Measurements from ENCODE around the gene MAP3K5. TPM values are rescaled to one million over a fixed set of nuclear protein-coding genes. Genes with fewer than 3 reads are reported as not detected.

The MAP3K5 gene
- total and polyA plus RNA-seq, 2 of the 8 experiments (the other 6 are each of a cell fraction or from before 2014, with no cell fraction given), result 0.63 to 2.6 TPM

DNA sequence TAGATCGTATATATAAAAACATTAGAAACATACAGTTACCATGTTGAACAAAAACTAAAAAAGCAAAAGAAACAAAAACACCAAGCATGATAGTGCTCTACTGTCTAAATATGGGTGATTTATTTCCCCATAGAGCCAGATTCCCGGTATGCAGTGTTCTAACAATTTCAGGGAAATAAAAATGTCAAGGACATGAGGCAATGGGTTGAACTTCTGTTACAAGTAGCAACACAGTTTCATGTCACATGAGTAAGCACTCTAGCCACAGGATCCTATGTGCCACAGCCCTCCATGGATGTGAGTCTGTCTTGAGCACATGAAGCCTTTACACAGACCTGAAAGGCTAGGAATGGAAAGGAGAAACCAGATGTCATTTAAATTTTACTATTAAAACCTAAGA, 96.0 kb downstream of the MAP3K5 start:
- no peak overlapping the region for H2AFZ ChIP-seq (ENCODE audit: low read length)
- 91% methylated on average over 2 of the region's 2 CpGs; no CpG with 5 or more reads in 1 of the 2 experiments for WGBS, 2 experiments (ENCODE audit: extremely low coverage in 1 of 2, insufficient coverage in 1 of 2, insufficient read length in 1 of 2, insufficient replicate concordance in 2 of 2, low coverage in 1 of 2, low lambda C conversion rate in 2 of 2, missing lambda C conversion rate in 1 of 2)
- FAIRE-seq, result no peak

More for the DNA sequence above, 96.0 kb downstream of the MAP3K5 start:
- no peak for TF ChIP-seq RFX5 (IDR thresholded peaks at IDR 0.05; ENCODE audit: borderline replicate concordance, low read depth, low read length)
- no peak for TF ChIP-seq NRF1 (IDR thresholded peaks at IDR 0.05; ENCODE audit: low read depth, low read length)
- Histone ChIP-seq H3K36me3 (ENCODE audit: control insufficient read depth in 2 of 4, insufficient read depth in 4 of 4, low read length in 3 of 4) (no peaks in the 10 kb centered on the region), H3K23ac (ENCODE audit: insufficient read length) (no peak overlapping the region), H4K91ac (replicated peaks; ENCODE audit: insufficient read length, low read length) (no peak overlapping the region), H2BK5ac (ENCODE audit: low read depth, low read length) (no peak overlapping the region), H3K4me3 (ENCODE audit: extremely low read depth in 1 of 4, insufficient read depth in 2 of 4, low read depth in 3 of 4, low read length in 4 of 4) (no peak overlapping the region), H3K9ac (replicated peaks in 1 of 4; ENCODE audit: extremely low read depth in 1 of 4, low read depth in 3 of 4, low read length in 3 of 4) (no peak overlapping the region), H3K27ac (ENCODE audit: low read depth, low read length) (no peak overlapping the region), H2BK20ac (ENCODE audit: low read length) (no peak overlapping the region), H4K5ac (ENCODE audit: insufficient read length, low read depth, low read length) (no peak overlapping the region), H4K20me1 (replicated peaks in 1 of 2; ENCODE audit: control insufficient read depth in 1 of 2, insufficient read depth in 2 of 2, low read length in 2 of 2) (no peaks in the 10 kb centered on the region), H3K4me2 (ENCODE audit: insufficient read depth in 1 of 2, low read depth in 2 of 2, low read length in 2 of 2) (no peak overlapping the region), H2BK120ac (replicated peaks; ENCODE audit: low read depth, low read length) (no peak overlapping the region), H2AK5ac (ENCODE audit: low read depth, low read length) (no peak overlapping the region), H3K18ac (ENCODE audit: extremely low read depth, low read length) (no peak overlapping the region), H4K8ac (ENCODE audit: extremely low read depth, insufficient read depth, low read length) (no peak overlapping the region), H3K56ac (replicated peaks; ENCODE audit: insufficient read length, low read depth, low read length) (no peak overlapping the region), H3K4ac (replicated peaks; ENCODE audit: insufficient read length, low read depth, low read length) (no peak overlapping the region), H3K9me3 (ENCODE audit: insufficient read depth in 2 of 2, low read depth in 1 of 2, low read length in 1 of 2) (no peaks in the 10 kb centered on the region), H3K27me3 (replicated peaks in 1 of 4; ENCODE audit: control insufficient read depth in 3 of 4, extremely low read depth in 1 of 4, insufficient read depth in 3 of 4, low read length in 3 of 4) (peaks cover 0 to 4% (median 0%) of the 10 kb centered on the region in 4 experiments; a peak in 1 of 7 replicates), H3K79me2 (ENCODE audit: control insufficient read depth in 1 of 2, insufficient read depth in 2 of 2, low read length in 2 of 2) (no peaks in the 10 kb centered on the region), H3K14ac (ENCODE audit: insufficient read length) (no peak overlapping the region), H2BK15ac (ENCODE audit: low read length) (no peak overlapping the region), H3K4me1 (replicated peaks in 1 of 4; ENCODE audit: control insufficient read depth in 3 of 4, insufficient read depth in 4 of 4, low read length in 3 of 4) (peaks cover 0 to 2% (median 0%) of the 10 kb centered on the region in 4 experiments; a peak in 1 of 7 replicates), H2BK12ac (ENCODE audit: low read depth, low read length) (no peak overlapping the region), H3K23me2 (ENCODE audit: low read depth, low read length) (no peaks in the 10 kb centered on the region), H3K79me1 (ENCODE audit: low read depth, low read length) (no peaks in the 10 kb centered on the region)
- POLR2A ChIA-PET (ENCODE audit: partially characterized antibody), result no interaction called here
- DNase-seq (ENCODE audit: low read depth in 1 of 2, low spot score in 2 of 2), result no peak
- CTCF ChIA-PET (ENCODE audit: partially characterized antibody), result no interaction called here

All from H1 (cell line).